GM21717 (cell line): ENCODE measurements around the gene XK.
"Not testable (repeated sequence)": the region's sequence is repeated elsewhere in the genome, so short reads cannot be mapped to it uniquely, and the experiment has no call there.

Experiments
- ATAC-seq: cut with Tn5 transposase; IDR thresholded peaks from one replicate; pipeline ENCODE4 v1.9.1; 2021; ENCODE audit warnings: mild to moderate bottlenecking, moderate library complexity; ENCODE audit not compliant: unreplicated experiment

XK gene

DNA sequence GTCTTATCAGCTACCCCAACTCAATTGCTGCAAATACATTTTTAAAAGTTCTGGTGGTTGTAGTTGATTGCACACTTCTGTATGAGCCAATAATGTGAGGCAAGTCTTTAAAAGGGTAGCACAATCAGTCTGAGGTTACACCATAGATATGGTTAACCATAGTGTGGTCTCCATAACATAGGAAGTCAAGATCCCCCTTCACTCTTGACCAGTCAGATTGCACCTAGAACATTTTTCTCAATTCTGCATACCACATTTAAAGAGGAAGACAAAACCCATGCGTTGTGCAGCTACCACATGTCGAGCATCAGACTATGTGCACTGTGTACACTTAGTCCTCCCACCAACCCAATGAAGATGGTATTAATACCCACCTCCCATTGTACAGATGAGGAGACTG is 67.8 kb downstream of the XK start:
- ATAC-seq, result no peak

DNA sequence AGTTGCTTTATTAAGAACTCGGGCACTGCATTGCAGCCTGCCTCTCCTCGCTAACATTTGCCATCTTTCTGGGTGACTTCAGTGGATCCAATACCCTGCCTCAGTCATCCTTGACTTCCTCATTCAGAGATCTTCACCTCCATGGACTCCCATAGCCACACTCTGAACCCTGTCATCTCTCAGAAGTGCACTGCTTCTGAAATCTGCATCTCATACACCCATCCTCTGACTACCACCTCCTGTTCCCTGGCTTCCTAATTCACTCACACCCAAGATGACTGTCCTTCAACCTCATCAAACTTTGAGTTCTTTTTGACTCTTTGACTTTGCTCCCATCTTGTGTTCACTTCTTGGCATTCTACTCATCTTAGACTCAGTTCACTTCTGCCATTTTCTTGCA is 68.9 kb downstream of the XK start:
- ATAC-seq, result peak; percentile 19

DNA sequence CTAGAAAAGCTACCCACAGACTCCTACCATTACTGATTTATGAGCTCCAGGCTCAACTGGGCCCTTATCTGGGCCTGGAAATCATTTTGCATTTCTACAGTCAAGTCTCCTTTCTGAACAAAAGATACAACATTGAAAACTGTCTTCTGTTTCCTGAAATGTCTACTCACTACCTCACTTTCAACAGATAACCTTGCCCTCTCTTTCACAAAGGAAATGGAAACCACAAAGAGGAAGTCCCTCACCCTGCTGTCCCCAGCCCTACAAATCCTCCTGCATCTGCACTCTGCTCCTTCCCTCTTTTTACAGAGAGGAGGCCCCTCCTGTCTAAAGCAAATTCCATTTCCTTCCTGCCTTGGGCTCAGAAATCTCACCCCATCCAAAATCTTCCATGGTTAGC is 69.4 kb downstream of the XK start:
- ATAC-seq, result peak; percentile 95

DNA sequence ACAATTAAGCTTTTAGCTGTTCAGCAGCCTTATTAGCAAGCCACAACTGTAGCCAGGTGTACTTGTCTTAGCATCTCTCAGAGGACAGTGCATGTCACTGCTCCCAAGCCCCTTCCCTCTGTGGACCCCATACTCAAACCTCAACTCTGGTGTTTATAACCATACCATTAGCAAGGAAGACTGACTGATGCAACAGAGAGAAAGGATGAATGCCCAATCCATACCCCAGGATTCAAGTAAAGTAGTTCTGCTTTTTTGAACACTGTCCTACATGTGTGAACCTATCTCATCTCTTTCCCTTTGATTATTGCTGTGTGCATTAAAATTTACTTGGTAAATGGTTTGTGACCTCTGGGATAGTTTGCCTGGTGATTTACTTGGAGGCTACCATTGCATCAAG is 71.5 kb downstream of the XK start:
- ATAC-seq, result no peak

DNA sequence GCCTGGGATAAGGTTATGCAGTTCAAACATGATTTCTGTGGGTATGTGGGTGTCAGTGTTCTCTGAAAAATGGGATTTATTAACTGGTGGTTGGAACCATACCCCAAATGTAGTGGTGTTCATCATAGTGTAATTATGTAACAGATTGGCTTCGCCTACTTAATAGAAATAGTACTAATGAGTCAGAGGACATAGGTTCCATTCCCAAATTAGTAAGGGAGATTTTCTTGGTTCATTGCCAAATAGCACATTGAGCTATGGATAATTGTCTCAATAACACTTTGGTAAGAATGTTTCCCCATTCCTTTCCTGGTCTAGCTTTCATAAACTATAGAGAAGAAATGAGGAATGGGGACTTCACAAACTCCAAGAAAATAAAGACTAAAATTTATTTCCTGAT is 73.8 kb downstream of the XK start:
- no peak for ATAC-seq

DNA sequence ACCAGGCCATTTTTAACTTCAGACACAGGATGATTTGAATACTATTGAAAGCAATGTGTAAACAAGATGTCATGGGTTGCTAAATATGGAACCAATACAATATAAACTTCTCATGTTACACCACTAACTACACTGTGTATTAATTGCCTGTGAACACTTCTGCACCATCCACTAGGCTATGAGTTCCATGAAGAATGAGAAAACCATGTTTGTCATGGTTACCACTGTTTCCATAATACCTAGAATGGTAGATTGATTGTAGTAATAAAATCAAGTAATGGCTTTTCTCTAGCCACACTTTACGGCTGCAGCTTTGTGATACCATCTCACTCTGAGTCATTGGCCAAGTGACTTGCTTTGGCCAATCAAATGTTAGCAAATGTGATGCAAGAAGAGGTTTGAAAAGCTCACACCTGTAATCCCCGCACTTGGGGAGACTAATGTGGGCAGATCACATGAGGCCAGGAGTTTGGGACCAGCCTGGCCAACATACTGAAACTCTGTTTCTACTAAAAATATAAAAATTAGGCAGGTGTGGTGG is 74.4 kb downstream of the XK start:
- no peak for ATAC-seq

DNA sequence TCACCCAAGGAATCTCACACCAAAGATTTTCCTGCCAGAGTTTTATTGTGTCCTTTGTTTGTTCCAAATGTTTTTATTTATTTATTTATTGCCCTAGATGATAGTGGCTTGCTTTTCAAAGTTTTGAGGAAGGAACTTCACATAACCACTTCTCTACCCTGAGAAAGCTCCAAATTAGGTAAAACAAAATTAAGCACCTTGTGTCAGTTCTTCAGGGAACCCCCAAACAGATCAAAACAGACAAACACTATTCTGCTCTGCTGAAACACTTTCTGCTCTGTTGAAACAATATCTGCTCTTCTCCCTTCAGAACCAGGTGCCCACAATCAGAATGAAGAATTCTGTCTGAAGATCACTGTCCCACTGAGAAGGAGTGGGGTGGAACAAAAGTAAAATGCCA is 77.8 kb downstream of the XK start:
- no peak for ATAC-seq

DNA sequence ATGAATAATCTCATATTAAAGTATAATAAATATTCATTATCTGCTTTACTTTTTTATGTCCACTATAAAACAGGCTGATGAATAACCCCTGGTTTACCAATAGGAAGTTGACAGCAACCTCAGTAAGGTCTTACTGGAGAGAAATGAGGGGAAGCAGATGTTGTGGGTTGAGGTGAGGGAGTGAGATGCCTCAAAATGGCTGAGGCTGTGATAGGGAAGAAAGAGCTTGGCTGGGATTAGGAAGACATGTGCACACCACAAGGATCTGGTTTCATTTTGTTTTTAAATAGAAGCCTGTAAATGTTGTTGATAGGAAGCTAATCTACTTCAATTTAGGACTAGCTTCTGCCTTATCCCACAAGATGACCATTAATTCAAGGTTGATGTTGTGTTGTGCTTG is 79.9 kb downstream of the XK start:
- ATAC-seq, result no peak

DNA sequence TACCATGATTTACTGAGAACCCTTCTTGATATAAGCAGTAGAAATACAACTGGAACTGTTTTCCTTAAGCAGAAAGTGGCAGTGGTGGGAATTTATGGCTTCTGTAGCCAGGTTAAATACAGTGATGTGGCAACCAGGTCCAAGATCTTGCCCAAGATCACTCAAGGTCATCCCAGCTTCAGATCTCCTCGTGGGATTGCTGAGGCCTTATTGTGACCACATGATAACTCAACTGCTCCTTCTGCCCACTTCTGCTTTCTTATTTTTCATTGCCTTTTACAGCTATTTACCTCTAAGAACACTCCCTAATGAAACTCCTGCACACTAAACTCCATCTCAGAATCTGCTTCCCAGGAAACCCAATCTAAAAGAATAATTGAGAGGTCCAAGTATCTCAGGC is 81.8 kb downstream of the XK start:
- ATAC-seq, result no peak

DNA sequence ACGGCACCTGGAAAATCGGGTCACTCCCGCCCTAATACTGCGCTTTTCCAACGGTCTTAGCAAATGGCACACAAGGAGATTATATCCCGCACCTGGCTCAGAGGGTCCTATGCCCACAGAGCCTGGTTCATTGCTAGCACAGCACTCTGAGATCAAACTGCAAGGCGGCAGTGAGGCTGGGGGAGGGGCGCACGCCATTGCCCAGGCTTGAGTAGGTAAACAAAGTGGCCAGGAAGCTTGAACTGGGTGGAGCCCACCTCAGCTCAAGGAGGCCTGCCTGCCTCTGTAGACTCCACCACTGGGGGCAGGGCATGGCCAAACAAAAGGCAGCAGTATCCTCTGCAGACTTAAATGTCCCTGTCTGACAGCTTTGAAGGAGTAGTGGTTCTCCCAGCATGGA is 83.3 kb downstream of the XK start:
- ATAC-seq, result not testable (repeated sequence)

DNA sequence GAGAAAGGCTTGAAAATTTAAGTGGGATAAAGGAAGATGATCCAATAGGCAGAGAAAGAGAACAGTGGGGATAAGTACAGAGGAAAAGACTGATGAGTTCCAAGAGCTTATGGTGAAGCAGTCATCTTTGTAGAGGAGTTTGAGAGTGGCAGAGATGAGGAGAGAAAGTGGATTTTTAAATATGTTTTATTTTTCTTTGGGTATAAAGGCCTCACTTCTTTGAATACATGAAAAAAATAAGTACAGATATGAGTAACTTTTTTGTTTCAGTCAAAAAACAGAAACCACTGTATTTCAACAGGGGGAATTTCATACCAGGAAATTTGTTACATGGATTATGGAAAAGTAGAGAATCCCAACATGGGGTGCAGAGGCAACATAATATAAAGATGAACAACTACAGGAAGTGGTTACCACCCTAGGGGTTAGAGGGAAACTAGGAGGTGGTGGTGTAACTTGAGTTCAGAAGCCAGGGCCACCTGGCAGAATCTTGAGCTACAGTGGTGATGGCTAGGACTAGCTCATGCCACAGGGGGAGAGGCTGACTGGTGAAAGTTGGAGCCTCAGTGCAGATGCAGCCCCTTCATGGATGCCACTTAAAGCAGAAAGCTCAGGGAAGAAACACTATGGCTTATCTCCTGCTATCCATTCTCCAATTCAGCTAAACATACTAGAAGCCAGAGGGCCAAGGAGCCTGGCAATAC is 90.8 kb downstream of the XK start:
- peak; percentile 82 for ATAC-seq

DNA sequence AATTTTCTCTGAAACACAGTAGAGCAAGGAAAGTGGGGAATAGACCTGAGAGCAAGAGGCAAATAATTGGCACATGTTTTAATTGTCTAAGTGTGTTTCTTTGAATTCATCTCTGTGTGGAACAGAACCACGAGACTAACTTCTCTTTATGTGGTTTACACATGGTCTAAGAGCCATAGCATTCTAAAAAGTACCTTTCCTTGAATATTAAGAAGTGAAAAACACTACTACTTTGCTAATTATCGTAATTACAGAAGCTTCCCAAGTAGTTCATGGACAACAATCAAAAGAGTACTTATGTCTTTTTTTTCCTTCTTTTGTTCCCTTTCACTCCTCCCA is 91.4 kb downstream of the XK start:
- ATAC-seq, result peak; percentile 39

DNA sequence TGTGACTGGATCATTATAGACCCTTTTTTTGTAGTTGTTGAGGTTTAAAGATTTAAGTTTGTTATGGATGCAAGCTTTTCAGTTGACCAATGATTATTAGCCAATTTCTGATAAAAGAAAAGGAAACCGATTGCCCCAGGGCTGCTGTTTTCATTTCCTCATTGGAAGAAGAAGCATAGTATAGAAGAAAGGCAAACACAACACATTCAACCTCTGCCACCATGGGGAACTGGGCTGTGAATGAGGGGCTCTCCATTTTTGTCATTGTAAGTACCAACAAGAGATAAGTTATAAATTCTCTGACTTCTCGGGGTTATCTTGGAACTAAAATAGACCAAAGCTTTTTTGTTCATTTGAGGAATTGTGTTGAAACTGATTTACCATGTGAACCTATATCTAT is 94.3 kb downstream of the XK start, which contains the start of gene CYBB:
Gene CYBB, plus strand, starts transcription at position 203 of the 400 bp plus-strand sequence. Its CDS starts 19 bp downstream, at position 222.
- peak; percentile 35 for ATAC-seq

DNA sequence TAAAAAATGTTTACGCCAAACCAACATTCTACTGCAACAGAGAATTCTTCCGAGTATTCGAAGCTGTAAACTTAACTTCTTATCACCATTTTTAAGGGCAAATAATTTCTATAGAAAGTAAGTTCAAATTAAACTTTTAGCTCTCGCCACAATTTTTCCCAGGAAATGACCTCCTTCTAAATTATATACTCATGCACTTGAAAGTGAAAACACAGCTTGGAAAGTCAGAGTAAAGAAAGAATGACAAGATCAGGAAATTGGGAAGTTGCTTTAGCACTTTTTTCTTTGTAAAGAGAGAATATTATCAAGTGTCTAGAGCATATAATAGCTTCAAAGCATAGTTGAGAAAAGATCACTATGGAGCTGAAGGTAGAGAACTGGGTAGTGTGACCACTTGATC is 95.5 kb downstream of the XK start:
- ATAC-seq, result no peak
